CD8-positive, alpha-beta memory T cell (primary cell): Measurements from ENCODE around the gene CARNS1. TPM values are rescaled to one million over a fixed set of nuclear protein-coding genes. Genes with fewer than 3 reads are reported as not detected.
A peak's percentile ranks its signal among the peaks of the same experiment; 100 is the strongest.
"Not testable (repeated sequence)": the region's sequence is repeated elsewhere in the genome, so short reads cannot be mapped to it uniquely, and the experiment has no call there.

Experiments used
- CTCF ChIA-PET: fragments of 350-600 bp; sonication (Branson Sonifier 250); formaldehyde crosslinking; loops from one replicate; lab custom pipeline; 2021; ENCODE audit warnings: antibody characterized with exemption; lab: Charles Lee
- POLR2A ChIA-PET: fragments of 350-600 bp; sonication (Branson Sonifier 250); formaldehyde crosslinking; loops from one replicate; lab custom pipeline; 2021; ENCODE audit warnings: antibody characterized with exemption; lab: Charles Lee
- DNase-seq, 5 donors: peaks; one replicate each; pipeline versions ENCODE4 v3.0.0 to v3.0.0-alpha.2; 2020 to 2022; ENCODE audit warnings: mixed read lengths in 1 of 5
- H3K27ac ChIP-seq: one replicate; pipeline ENCODE4 v1.7.0; 2013; ENCODE audit warnings: low read depth, mild to moderate bottlenecking, low read length, moderate library complexity
- H3K27me3 ChIP-seq: 2 replicates; pipeline ENCODE4 v1.7.0; 2013; ENCODE audit warnings: low read length, mild to moderate bottlenecking; ENCODE audit not compliant: insufficient read depth, poor library complexity, severe bottlenecking
- H3K36me3 ChIP-seq: 2 replicates; pipeline ENCODE4 v1.7.0; 2013; ENCODE audit warnings: mild to moderate bottlenecking, low read length, moderate library complexity; ENCODE audit not compliant: insufficient read depth
- H3K4me1 ChIP-seq: 2 replicates; pipeline ENCODE4 v1.7.0; 2013; ENCODE audit warnings: mild to moderate bottlenecking, low read length, moderate library complexity; ENCODE audit not compliant: insufficient read depth
- H3K4me3 ChIP-seq: 2 replicates; pipeline ENCODE4 v1.7.0; 2013; ENCODE audit warnings: mild to moderate bottlenecking, low read length
- H3K9me3 ChIP-seq: 2 replicates; pipeline ENCODE4 v1.7.0; 2013; ENCODE audit warnings: mild to moderate bottlenecking, low read length
- H3K27ac Mint-ChIP-seq, 8 donors: one replicate each; pipeline ENCODE4 v1.8.0; 2020 to 2021; ENCODE audit warnings: mixed read lengths in 8 of 8, mild to moderate bottlenecking in 6 of 8, inconsistent platforms in 3 of 8, moderate library complexity in 3 of 8
- H3K27me3 Mint-ChIP-seq, 2 donors: one replicate each; pipeline ENCODE4 v1.8.0; 2020 to 2021; ENCODE audit warnings: mixed read lengths in 2 of 2, mild to moderate bottlenecking in 1 of 2, moderate library complexity in 1 of 2
- H3K36me3 Mint-ChIP-seq, 3 donors: one replicate each; pipeline ENCODE4 v1.8.0; 2020 to 2021; ENCODE audit warnings: mixed read lengths in 3 of 3, inconsistent platforms in 1 of 3, mild to moderate bottlenecking in 1 of 3
- H3K4me1 Mint-ChIP-seq, 3 donors: one replicate each; pipeline ENCODE4 v1.8.0; 2020 to 2021; ENCODE audit warnings: mixed read lengths in 3 of 3, inconsistent platforms in 1 of 3, mild to moderate bottlenecking in 1 of 3
- H3K4me3 Mint-ChIP-seq, 7 donors: one replicate each; pipeline ENCODE4 v1.8.0; 2020 to 2021; ENCODE audit warnings: mixed read lengths in 7 of 7, mild to moderate bottlenecking in 6 of 7, moderate library complexity in 4 of 7, inconsistent platforms in 2 of 7
- H3K9me3 Mint-ChIP-seq, 5 donors: one replicate each; pipeline ENCODE4 v1.8.0; 2020 to 2022; ENCODE audit warnings: mixed read lengths in 5 of 5, mild to moderate bottlenecking in 3 of 5, moderate library complexity in 2 of 5, inconsistent platforms in 1 of 5
- polyA plus RNA-seq: library from polyadenylated mRNA; unstranded; fragments of 300-500 nt; fragmentation: Illumina TruSeq; gene quantifications from one replicate; pipeline ENCODE4 v1.2.3, GENCODE V29; 2021
- total RNA-seq, 2 experiments: library from RNA; stranded (reverse); gene quantifications; one replicate each; pipeline ENCODE4 v1.2.3, GENCODE V29; 2021

CARNS1 gene
- total and polyA plus RNA-seq, 3 experiments from 2014 or later, result 1.8 to 2.7 (median 2.0) TPM

- peak overlapping the region; percentile 93 to 99 (median 98) for H3K27ac Mint-ChIP-seq
- peak overlapping the region; percentile 94 to 100 (median 99) for H3K4me3 Mint-ChIP-seq
- CTCF ChIA-PET, result interaction anchor here (1.0 to 2.8 kb wide), 5 partner anchors 10 to 42 kb away, joined by 3 to 18 read pairs (median 8); partner anchors contain the start of genes PPP1CA, PTPRCAP, TBC1D10C and TMEM134
- peaks cover 0 to 25% (median 2%) of the 10 kb centered on the region in 3 donors for H3K36me3 Mint-ChIP-seq
- H3K27me3 Mint-ChIP-seq, H3K36me3 ChIP-seq, H3K9me3 ChIP-seq, DNase-seq, H3K27me3 ChIP-seq, H3K9me3 Mint-ChIP-seq: not testable (repeated sequence)
- peaks cover 30% of the 10 kb centered on the region for H3K4me1 ChIP-seq
- peak overlapping the region; percentile 91 for H3K27ac ChIP-seq
- peak overlapping the region; percentile 76 for H3K4me3 ChIP-seq
- peaks cover 30 to 60% (median 32%) of the 10 kb centered on the region in 3 donors for H3K4me1 Mint-ChIP-seq
- POLR2A ChIA-PET, result interaction anchor here (0.7 to 3.6 kb wide), 7 partner anchors 9 to 36 kb away, joined by 3 to 39 read pairs (median 12); partner anchors contain the start of genes PPP1CA, PTPRCAP, RAD9A and TBC1D10C
These were observed 11.9 kb downstream of the CARNS1 start for GRCh38 chr11:67427364-67427859.

GRCh38 chr11:67428052-67429001 lies 12.8 kb downstream of the CARNS1 start, which contains the start of gene RPS6KB2:
RPS6KB2 (plus strand) TSS chr11:67428494; CDS start chr11:67428546, 52 bp downstream.
- Histone ChIP-seq H3K36me3 (peaks cover 14% of the 10 kb centered on the region), H3K27ac (peak within 1 kb of the TSS; percentile 91), H3K9me3 (no peaks in the 10 kb centered on the region), H3K27me3 (no peaks in the 10 kb centered on the region), H3K4me1 (peaks cover 39% of the 10 kb centered on the region), H3K4me3 (peak within 1 kb of the TSS; percentile 76)
- Mint-ChIP-seq H3K36me3 (peaks cover 0 to 34% (median 2%) of the 10 kb centered on the region in 3 donors), H3K27me3 (peaks cover 0 to 6% of the 10 kb centered on the region in 2 donors), H3K4me3 (peak within 1 kb of the TSS; percentile 94 to 100 (median 99)), H3K27ac (peak within 1 kb of the TSS; percentile 93 to 99 (median 98)), H3K4me1 (peaks cover 25 to 61% (median 31%) of the 10 kb centered on the region in 3 donors), H3K9me3 (no peaks in the 10 kb centered on the region)
- DNase-seq, result peak; percentile 96 to 99 (median 99)
- POLR2A ChIA-PET, result interaction anchor here (0.6 to 3.6 kb wide), 14 partner anchors 8 to 143 kb away, joined by 3 to 39 read pairs (median 6); partner anchors contain the start of genes CABP4, CLCF1, PITPNM1 and PPP1CA
- CTCF ChIA-PET, result interaction anchor here (1.0 to 2.8 kb wide), 10 partner anchors 9 to 166 kb away, joined by 3 to 18 read pairs (median 4); partner anchors contain the start of genes PPP1CA, PTPRCAP, TBC1D10C and TMEM134

- Mint-ChIP-seq H3K27ac (peak overlapping the region; percentile 93 to 99 (median 98)), H3K4me3 (peak overlapping the region; percentile 94 to 100 (median 99)), H3K27me3 (peaks cover 0 to 6% of the 10 kb centered on the region in 2 donors), H3K9me3 (no peaks in the 10 kb centered on the region), H3K36me3 (peaks cover 0 to 39% (median 2%) of the 10 kb centered on the region in 3 donors), H3K4me1 (peaks cover 33 to 69% (median 38%) of the 10 kb centered on the region in 3 donors)
- POLR2A ChIA-PET, result interaction anchor here (0.5 to 3.6 kb wide), 12 partner anchors 9 to 144 kb away, joined by 3 to 39 read pairs (median 7); partner anchors contain the start of genes CABP4, PITPNM1, PPP1CA and PTPRCAP
- peak overlapping the region; percentile 76 for H3K4me3 ChIP-seq
- H3K36me3 ChIP-seq, result peaks cover 14% of the 10 kb centered on the region
- CTCF ChIA-PET, result interaction anchor here (1.0 to 2.8 kb wide), 8 partner anchors 8 to 167 kb away, joined by 3 to 18 read pairs (median 4); partner anchors contain the start of genes PPP1CA, PTPRCAP and TBC1D10C
- no peaks in the 10 kb centered on the region for H3K9me3 ChIP-seq
- H3K27me3 ChIP-seq, result no peaks in the 10 kb centered on the region
- H3K4me1 ChIP-seq, result peaks cover 47% of the 10 kb centered on the region
- DNase-seq, result no peak
- peak overlapping the region; percentile 91 for H3K27ac ChIP-seq
These were observed 13.7 kb downstream of the CARNS1 start for GRCh38 chr11:67429038-67429668.

DNA sequence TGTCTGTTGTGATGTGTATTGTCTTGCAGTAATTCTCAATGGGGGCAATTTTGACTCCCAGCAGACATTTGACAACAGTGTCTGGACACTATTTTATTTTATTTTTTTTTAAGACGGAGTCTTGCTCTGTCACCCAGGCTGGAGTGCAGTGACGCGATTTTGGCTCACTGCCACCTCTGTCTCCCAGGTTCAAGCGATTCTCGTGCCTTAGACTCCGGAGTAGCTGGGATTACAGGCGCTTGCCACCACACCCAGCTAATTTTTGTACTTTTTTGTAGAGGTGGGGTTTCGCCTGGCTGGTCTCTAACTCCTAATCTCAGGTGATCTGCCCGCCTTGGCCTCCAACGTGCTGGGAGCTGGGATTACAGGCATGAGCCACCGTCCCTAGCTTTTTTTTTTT lies 14.2 kb downstream of the CARNS1 start:
- Mint-ChIP-seq H3K4me1 (peaks cover 36 to 74% (median 43%) of the 10 kb centered on the region in 3 donors), H3K27ac (peak overlapping the region in 6 of 8 donors; percentile 11 to 99 (median 62)), H3K36me3 (peaks cover 0 to 45% (median 2%) of the 10 kb centered on the region in 3 donors), H3K4me3 (peak overlapping the region; percentile 53 to 99 (median 99)), H3K9me3 (no peaks in the 10 kb centered on the region), H3K27me3 (peaks cover 0 to 6% of the 10 kb centered on the region in 2 donors)
- DNase-seq, result no peak
- Histone ChIP-seq H3K27ac (peak overlapping the region; percentile 91), H3K36me3 (peaks cover 14% of the 10 kb centered on the region), H3K9me3 (no peaks in the 10 kb centered on the region), H3K4me3 (no peak overlapping the region), H3K4me1 (peaks cover 53% of the 10 kb centered on the region), H3K27me3 (no peaks in the 10 kb centered on the region)
- CTCF ChIA-PET, result interaction anchor here (0.9 to 2.8 kb wide), 4 partner anchors 7 to 29 kb away, joined by 3 to 18 read pairs (median 6); partner anchors contain the start of genes PTPRCAP and TBC1D10C
- POLR2A ChIA-PET, result interaction anchor here (0.5 to 10.1 kb wide), 7 partner anchors 8 to 56 kb away, joined by 3 to 203 read pairs (median 20); partner anchors contain the start of genes CORO1B, PPP1CA, PTPRCAP and TBC1D10C

DNA sequence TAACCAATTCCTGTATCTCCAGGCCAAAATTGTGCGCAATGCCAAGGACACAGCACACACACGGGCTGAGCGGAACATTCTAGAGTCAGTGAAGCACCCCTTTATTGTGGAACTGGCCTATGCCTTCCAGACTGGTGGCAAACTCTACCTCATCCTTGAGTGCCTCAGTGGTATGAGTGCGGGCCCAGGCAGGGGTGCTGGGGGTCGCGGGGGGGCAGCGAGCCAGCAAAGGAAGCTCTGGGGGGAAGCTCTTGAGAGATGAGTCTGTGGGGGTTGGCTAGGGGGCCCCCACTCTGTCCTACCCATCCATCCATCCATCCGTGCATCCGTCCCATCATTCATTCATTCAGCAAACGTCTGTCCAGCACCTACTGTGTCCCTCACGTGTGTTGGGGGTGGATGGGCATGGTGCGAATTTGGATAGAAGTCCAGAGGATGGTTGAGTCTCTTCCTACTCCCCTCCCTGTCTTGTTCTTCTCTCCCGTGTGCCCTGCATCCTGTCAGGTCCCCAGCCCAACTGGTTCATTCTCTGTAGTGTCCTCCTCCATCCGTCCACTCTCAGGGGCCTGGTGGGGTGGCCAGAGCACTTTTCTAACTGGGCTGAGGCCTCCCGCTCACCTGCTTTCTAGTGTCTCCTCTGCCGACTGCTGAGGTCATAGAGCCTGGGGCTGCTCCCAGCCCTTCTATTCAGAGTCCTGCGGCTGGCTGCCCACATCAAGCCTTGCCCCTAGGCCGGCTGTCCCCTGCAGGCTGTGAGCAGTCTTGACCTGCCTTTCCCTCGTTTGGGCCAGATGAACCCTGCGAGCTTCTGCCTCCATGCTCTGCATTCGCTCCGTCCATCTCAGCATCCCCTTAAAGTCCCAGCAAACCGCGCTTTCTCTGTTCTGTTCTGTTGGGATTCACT lies 16.1 kb downstream of the CARNS1 start:
- Histone ChIP-seq H3K9me3 (no peaks in the 10 kb centered on the region), H3K36me3 (peaks cover 25% of the 10 kb centered on the region), H3K4me3 (no peak overlapping the region), H3K27me3 (no peaks in the 10 kb centered on the region), H3K27ac (no peak overlapping the region), H3K4me1 (peaks cover 69% of the 10 kb centered on the region)
- Mint-ChIP-seq H3K4me3 (peak overlapping the region in 6 of 7 donors; percentile 18 to 83 (median 38)), H3K27ac (peak overlapping the region; percentile 62 to 97 (median 81)), H3K36me3 (peaks cover 0 to 57% (median 6%) of the 10 kb centered on the region in 3 donors), H3K4me1 (peaks cover 45 to 86% (median 48%) of the 10 kb centered on the region in 3 donors), H3K27me3 (peaks cover 0 to 5% of the 10 kb centered on the region in 2 donors), H3K9me3 (no peaks in the 10 kb centered on the region)
- ChIA-PET POLR2A (interaction anchor here (0.8 to 10.1 kb wide), 5 partner anchors 14 to 37 kb away, joined by 3 to 203 read pairs (median 3); partner anchors contain the start of genes PPP1CA, TBC1D10C and TMEM134), CTCF (interaction anchor here (0.8 to 4.5 kb wide), 6 partner anchors 8 to 51 kb away, joined by 3 to 23 read pairs (median 3); partner anchors contain the start of genes AIP, PPP1CA and TBC1D10C)
- DNase-seq, result no peak

- H3K27me3 Mint-ChIP-seq, result peaks cover 0 to 3% of the 10 kb centered on the region in 2 donors
- H3K9me3 ChIP-seq, result no peaks in the 10 kb centered on the region
- peaks cover 62% of the 10 kb centered on the region for H3K4me1 ChIP-seq
- H3K36me3 ChIP-seq, result peaks cover 25% of the 10 kb centered on the region
- H3K27me3 ChIP-seq, result no peaks in the 10 kb centered on the region
- ChIA-PET CTCF (interaction anchor here (0.9 to 4.5 kb wide), 7 partner anchors 20 to 72 kb away, joined by 3 to 23 read pairs (median 3); partner anchors contain the start of genes AIP, PPP1CA, RAD9A and TBC1D10C), POLR2A (interaction anchor here (0.5 to 10.1 kb wide), 7 partner anchors 11 to 59 kb away, joined by 3 to 203 read pairs (median 5); partner anchors contain the start of genes PPP1CA and TBC1D10C)
- peak overlapping the region in 6 of 8 donors; percentile 71 to 97 (median 80) for H3K27ac Mint-ChIP-seq
- DNase-seq, result no peak
- H3K36me3 Mint-ChIP-seq, result peaks cover 0 to 67% (median 6%) of the 10 kb centered on the region in 3 donors
- H3K4me1 Mint-ChIP-seq, result peaks cover 37 to 83% (median 40%) of the 10 kb centered on the region in 3 donors
- H3K9me3 Mint-ChIP-seq, result no peaks in the 10 kb centered on the region
- H3K4me3 ChIP-seq, result no peak overlapping the region
- H3K4me3 Mint-ChIP-seq, result peak overlapping the region in 4 of 7 donors; percentile 54 to 81 (median 56)
- H3K27ac ChIP-seq, result no peak overlapping the region
These were observed 17.3 kb downstream of the CARNS1 start for GRCh38 chr11:67432655-67433349.
